Stimulated activated naive CD8-positive, alpha-beta T cell treated with anti-CD3 and anti-CD28 coated beads, Interleukin-15, Interleukin-2, amounts not matched to agents 100 ng/mL and 50 ng/mL, for 24 hours (primary cell): ENCODE data around the gene C20orf144.
A peak's percentile ranks its signal among the peaks of the same experiment; 100 is the strongest.
"Not testable (repeated sequence)": the region's sequence is repeated elsewhere in the genome, so short reads cannot be mapped to it uniquely, and the experiment has no call there.

Experiments used
- H3K27ac Mint-ChIP-seq: one replicate; pipeline ENCODE4 v1.8.0; 2021; ENCODE audit warnings: mild to moderate bottlenecking, mixed read lengths
- H3K27me3 Mint-ChIP-seq: one replicate; pipeline ENCODE4 v1.8.0; 2021; ENCODE audit warnings: mixed read lengths
- H3K36me3 Mint-ChIP-seq: one replicate; pipeline ENCODE4 v1.8.0; 2021; ENCODE audit warnings: low read depth, mixed read lengths
- H3K4me1 Mint-ChIP-seq: one replicate; pipeline ENCODE4 v1.8.0; 2021; ENCODE audit warnings: low read depth, mixed read lengths
- H3K4me3 Mint-ChIP-seq: one replicate; pipeline ENCODE4 v1.8.0; 2021; ENCODE audit warnings: mild to moderate bottlenecking, mixed read lengths
- H3K9me3 Mint-ChIP-seq: one replicate; pipeline ENCODE4 v1.8.0; 2021; ENCODE audit warnings: mixed read lengths

Gene C20orf144

GRCh38 chr20:33687370-33687915, 25.3 kb downstream of the C20orf144 start:
- Mint-ChIP-seq H3K4me3 (no peak overlapping the region), H3K36me3 (peaks cover 10% of the 10 kb centered on the region), H3K9me3 (no peaks in the 10 kb centered on the region), H3K27ac (no peak overlapping the region), H3K27me3 (no peaks in the 10 kb centered on the region), H3K4me1 (peaks cover 70% of the 10 kb centered on the region)

- no peaks in the 10 kb centered on the region for H3K9me3 Mint-ChIP-seq
- peak overlapping the region; percentile 72 for H3K27ac Mint-ChIP-seq
- no peaks in the 10 kb centered on the region for H3K27me3 Mint-ChIP-seq
- peak overlapping the region; percentile 49 for H3K4me3 Mint-ChIP-seq
- H3K36me3 Mint-ChIP-seq, result peaks cover 10% of the 10 kb centered on the region
- H3K4me1 Mint-ChIP-seq, result peaks cover 64% of the 10 kb centered on the region
These were observed 26.1 kb downstream of the C20orf144 start for GRCh38 chr20:33687993-33688937.

DNA sequence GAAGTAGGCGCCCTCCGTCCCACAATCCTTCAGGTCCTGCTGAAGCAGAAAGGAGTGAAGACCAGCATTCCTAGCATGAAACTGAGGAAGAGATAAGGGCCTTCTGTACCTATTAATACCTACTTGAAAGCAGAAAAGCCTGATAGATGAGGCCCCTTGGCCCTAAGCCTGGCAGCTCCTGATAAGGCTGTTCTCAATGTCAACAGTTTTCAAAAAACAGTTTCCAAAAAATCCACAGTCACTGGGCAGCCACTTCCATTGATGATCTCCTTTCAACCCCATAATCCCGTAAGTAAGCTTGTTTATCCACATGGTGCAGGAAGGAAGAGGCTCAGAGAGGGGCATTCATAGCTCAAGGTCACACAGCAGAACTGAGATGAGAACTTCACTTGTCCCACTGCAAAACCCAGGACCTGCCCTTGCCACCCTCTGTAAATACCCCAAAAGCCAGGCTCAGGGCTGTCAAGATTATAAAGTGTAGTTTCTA, 26.9 kb downstream of the C20orf144 start:
- peak overlapping the region; percentile 52 for H3K27ac Mint-ChIP-seq

GRCh38 chr20:33689493-33689892, 27.4 kb downstream of the C20orf144 start:
- no peaks in the 10 kb centered on the region for H3K9me3 Mint-ChIP-seq
- no peaks in the 10 kb centered on the region for H3K27me3 Mint-ChIP-seq
- H3K4me1 Mint-ChIP-seq, result peaks cover 57% of the 10 kb centered on the region
- peak overlapping the region; percentile 75 for H3K4me3 Mint-ChIP-seq
- peak overlapping the region; percentile 79 for H3K27ac Mint-ChIP-seq
- peaks cover 10% of the 10 kb centered on the region for H3K36me3 Mint-ChIP-seq

More for the DNA sequence above, 26.9 kb downstream of the C20orf144 start:
- Mint-ChIP-seq H3K36me3 (peaks cover 10% of the 10 kb centered on the region), H3K4me1 (peaks cover 62% of the 10 kb centered on the region), H3K9me3 (no peaks in the 10 kb centered on the region), H3K27me3 (no peaks in the 10 kb centered on the region), H3K4me3 (no peak overlapping the region)

DNA sequence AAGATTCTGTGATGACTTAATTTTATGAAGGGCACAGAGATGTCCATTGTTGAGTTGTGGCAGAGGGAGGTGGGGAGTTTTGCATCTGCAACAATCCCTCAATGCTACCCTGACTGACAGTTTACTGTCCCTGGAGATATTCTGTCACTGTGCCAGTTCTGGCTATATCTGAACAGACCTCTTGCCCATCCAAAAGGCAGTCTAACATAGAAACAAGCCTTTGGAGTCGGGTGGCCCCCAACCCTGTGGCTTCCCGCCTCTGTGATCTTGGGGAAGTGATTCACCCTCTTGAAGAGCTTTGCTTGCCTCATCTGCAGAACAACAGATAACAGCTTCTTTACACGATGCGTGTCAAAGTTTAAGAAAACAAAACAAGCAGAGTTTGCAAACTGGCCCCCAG, 27.8 kb downstream of the C20orf144 start:
- H3K27ac Mint-ChIP-seq, result peak overlapping the region; percentile 79
- no peaks in the 10 kb centered on the region for H3K27me3 Mint-ChIP-seq
- peaks cover 5% of the 10 kb centered on the region for H3K36me3 Mint-ChIP-seq
- H3K4me3 Mint-ChIP-seq, result peak overlapping the region; percentile 75
- peaks cover 52% of the 10 kb centered on the region for H3K4me1 Mint-ChIP-seq
- H3K9me3 Mint-ChIP-seq, result no peaks in the 10 kb centered on the region

- Mint-ChIP-seq H3K27ac (no peak overlapping the region), H3K4me1 (peaks cover 29% of the 10 kb centered on the region), H3K4me3 (no peak overlapping the region), H3K36me3 (no peaks in the 10 kb centered on the region), H3K9me3 (no peaks in the 10 kb centered on the region), H3K27me3 (no peaks in the 10 kb centered on the region)
These were observed 31.2 kb downstream of the C20orf144 start for GRCh38 chr20:33693289-33693688.

DNA sequence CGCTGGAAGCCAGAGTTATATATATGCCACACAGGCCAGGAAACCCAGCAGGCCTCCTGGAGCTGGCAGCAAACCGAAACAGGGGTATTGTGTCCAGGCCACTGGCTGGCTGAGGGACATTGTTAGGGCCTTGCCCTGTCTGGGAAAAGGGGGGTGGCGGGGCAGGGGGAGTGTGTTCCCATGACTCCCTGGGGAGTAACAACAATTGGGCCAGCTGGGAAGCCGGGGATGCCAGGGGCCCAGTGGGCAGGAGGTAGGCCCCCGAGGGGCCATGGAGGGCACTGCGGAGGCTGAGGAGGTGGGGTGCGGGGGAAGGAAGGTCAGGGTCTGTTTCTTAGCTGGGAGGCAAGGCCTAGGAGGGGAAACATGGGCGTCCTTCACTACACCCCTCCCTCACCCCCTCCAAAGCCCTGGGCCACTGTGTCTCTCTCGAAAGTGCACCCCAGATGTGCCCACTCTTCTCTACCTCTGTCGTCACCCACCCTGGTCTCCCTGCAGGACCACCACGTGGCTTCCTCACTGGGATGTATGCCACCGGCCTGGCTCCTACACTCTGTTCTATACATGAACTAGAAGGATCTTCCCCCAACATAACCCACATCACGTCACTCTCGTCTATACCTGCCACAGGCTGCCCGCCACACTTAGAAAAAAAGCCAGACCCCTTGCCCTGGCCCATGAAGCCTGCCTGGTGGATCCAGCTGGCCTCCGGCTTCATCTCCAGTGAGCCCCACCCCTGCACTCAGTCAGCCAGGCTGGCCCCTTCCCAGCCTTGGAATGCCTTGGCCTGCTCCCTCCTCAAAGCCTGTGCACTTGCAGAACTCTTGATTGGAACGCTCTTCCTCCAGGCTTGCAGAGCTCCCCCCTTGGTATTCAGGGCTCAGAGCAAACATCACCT, 31.9 kb downstream of the C20orf144 start:
- Mint-ChIP-seq H3K27ac (peak overlapping the region; percentile 55), H3K4me1 (peaks cover 22% of the 10 kb centered on the region), H3K27me3 (no peaks in the 10 kb centered on the region), H3K9me3 (no peaks in the 10 kb centered on the region), H3K36me3 (no peaks in the 10 kb centered on the region), H3K4me3 (no peak overlapping the region)

- no peaks in the 10 kb centered on the region for H3K27me3 Mint-ChIP-seq
- H3K36me3 Mint-ChIP-seq, result no peaks in the 10 kb centered on the region
- peaks cover 15% of the 10 kb centered on the region for H3K4me1 Mint-ChIP-seq
- H3K27ac Mint-ChIP-seq, result peak overlapping the region; percentile 55
- H3K9me3 Mint-ChIP-seq, result no peaks in the 10 kb centered on the region
- no peak overlapping the region for H3K4me3 Mint-ChIP-seq
These were observed 32.5 kb downstream of the C20orf144 start for GRCh38 chr20:33694639-33695012.

- Mint-ChIP-seq H3K4me3 (no peak overlapping the region), H3K27ac (no peak overlapping the region), H3K27me3 (no peaks in the 10 kb centered on the region), H3K9me3 (no peaks in the 10 kb centered on the region), H3K4me1 (no peaks in the 10 kb centered on the region), H3K36me3 (no peaks in the 10 kb centered on the region)
These were observed 34.3 kb downstream of the C20orf144 start for GRCh38 chr20:33696448-33696847.

DNA sequence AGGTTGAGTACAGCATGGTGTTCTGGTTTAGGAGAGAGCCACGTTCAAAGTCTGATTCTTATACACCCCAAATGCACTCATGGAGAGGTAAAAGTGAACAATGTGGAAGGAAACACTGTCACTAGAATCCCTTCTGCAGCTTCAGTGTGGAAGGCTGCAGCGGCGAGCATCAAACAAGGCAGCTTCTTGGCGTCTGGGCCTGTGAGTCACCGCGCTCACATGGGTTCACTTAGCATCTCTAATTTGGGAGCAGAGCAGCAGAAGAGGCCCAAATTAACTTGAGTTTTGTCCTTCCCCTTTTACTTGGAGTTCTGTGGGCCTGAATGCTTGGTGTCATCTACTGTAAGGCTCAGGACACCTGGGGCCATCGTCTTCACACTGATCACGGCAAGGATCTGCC, 35.0 kb downstream of the C20orf144 start:
- Mint-ChIP-seq H3K36me3 (no peaks in the 10 kb centered on the region), H3K27ac (no peak overlapping the region), H3K27me3 (no peaks in the 10 kb centered on the region), H3K4me3 (no peak overlapping the region), H3K4me1 (no peaks in the 10 kb centered on the region), H3K9me3 (no peaks in the 10 kb centered on the region)

DNA sequence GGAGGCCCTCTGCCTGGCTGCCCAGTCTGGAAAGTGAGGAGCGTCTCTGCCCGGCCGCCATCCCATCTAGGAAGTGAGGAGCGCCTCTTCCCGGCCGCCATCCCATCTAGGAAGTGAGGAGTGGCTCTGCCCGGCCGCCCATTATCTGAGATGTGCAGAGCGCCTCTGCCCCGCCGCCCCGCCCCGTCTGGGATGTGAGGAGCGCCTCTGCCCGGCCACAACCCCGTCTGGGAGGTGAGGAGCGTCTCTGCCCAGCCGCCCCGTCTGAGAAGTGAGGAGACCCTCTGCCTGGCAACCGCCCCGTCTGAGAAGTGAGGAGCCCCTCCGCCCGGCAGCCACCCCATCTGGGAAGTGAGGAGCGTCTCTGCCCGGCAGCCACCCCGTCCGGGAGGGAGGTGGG, 36.8 kb downstream of the C20orf144 start:
- not testable (repeated sequence) for H3K36me3 Mint-ChIP-seq, H3K9me3 Mint-ChIP-seq, H3K27me3 Mint-ChIP-seq, H3K4me3 Mint-ChIP-seq, H3K4me1 Mint-ChIP-seq, H3K27ac Mint-ChIP-seq

DNA sequence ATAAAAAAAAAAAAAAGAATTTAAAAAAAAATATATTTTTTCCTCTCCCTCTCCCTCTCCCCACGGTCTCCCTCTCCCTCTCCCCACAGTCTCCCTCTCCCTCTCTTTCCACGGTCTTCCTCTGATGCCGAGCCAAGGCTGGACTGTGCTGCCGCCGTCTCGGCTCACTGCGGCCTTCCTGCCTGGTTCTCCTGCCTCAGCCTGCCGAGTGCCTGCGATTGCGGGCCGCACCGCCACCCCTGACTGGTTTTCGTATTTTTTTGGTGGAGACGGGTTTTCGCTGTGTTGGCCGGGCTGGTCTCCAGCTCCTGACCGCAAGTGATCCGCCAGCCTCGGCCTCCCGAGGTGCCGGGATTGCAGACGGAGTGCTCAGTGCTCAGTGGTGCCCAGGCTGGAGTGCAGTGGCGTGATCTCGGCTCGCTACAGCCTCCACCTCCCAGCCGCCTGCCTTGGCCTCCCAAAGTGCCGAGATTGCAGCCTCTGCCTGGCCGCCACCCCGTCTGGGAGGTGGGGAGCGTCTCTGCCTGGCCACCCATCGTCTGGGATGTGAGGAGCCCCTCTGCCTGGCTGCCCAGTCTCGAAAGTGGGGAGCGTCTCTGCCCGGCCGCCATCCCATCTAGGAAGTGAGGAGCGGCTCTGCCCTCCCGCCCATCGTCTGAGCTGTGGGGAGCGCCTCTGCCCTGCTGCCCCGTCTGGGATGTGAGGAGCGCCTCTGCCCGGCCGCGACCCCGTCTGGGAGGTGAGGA, 38.7 kb downstream of the C20orf144 start:
- not testable (repeated sequence) for H3K27ac Mint-ChIP-seq, H3K27me3 Mint-ChIP-seq, H3K9me3 Mint-ChIP-seq, H3K36me3 Mint-ChIP-seq, H3K4me1 Mint-ChIP-seq, H3K4me3 Mint-ChIP-seq

DNA sequence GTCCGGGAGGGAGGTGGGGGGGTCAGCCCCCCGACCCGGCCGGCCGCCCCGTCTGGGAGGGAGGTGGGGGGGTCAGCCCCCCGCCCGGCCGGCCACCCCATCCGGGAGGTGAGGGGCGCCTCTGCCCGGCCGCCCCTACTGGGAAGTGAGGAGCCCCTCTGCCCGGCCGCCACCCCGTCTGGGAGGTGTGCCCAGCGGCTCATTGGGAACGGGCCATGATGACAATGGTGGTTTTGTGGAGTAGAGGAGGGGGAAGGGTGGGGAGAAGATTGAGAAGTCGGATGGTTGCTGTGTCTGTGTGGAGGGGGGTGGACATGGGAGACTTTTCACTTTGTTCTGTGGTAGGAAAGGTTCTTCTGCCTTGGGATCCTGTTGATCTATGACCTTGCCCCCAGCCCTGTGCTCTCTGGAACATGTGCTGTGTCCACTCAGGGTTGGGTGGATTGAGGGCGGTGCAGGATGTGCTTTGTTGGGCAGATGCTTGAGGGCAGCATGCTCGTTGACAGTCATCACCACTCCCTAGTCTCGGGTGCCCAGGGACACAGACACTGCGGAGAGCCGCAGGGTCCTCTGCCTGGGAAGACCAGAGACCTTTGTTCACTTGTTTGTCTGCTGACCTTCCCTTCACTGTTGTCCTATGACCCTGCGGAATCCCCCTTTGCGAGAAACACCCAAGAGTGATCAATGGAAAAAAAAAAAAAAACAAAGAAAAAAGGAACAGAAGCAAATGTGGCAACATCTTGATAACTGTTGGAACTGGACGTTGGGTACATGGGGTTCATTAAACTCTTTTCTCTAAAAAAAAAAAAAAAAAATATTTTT, 39.7 kb downstream of the C20orf144 start:
- H3K4me1 Mint-ChIP-seq, result no peaks in the 10 kb centered on the region
- H3K4me3 Mint-ChIP-seq, result no peak overlapping the region
- H3K9me3 Mint-ChIP-seq, result no peaks in the 10 kb centered on the region
- no peaks in the 10 kb centered on the region for H3K27me3 Mint-ChIP-seq
- no peak overlapping the region for H3K27ac Mint-ChIP-seq
- no peaks in the 10 kb centered on the region for H3K36me3 Mint-ChIP-seq

GRCh38 chr20:33702861-33703260, 40.7 kb downstream of the C20orf144 start:
- Mint-ChIP-seq H3K36me3 (no peaks in the 10 kb centered on the region), H3K27me3 (no peaks in the 10 kb centered on the region), H3K4me1 (no peaks in the 10 kb centered on the region), H3K4me3 (no peak overlapping the region), H3K27ac (no peak overlapping the region), H3K9me3 (no peaks in the 10 kb centered on the region)
